Caco-2 (cell line): ENCODE results near the gene CDC42. TPM values are rescaled to one million over a fixed set of nuclear protein-coding genes. Genes with fewer than 3 reads are reported as not detected.

Experiments
- BruUV-seq: library from RNA; stranded (reverse); fragments of 400-500 nt; replicated peaks from 2 replicates; lab custom pipeline; 2021; lab: Mats Ljungman, UMichigan
- CTCF ChIA-PET: fragments of 300-600 bp; sonication (Branson Sonifier 250); formaldehyde crosslinking; loops from one replicate; lab custom pipeline; 2022; ENCODE audit warnings: antibody characterized with exemption; lab: Charles Lee
- POLR2A ChIA-PET: fragments of 300-600 bp; sonication (Branson Sonifier 250); formaldehyde crosslinking; loops from one replicate; lab custom pipeline; 2022; ENCODE audit warnings: antibody characterized with exemption; lab: Charles Lee
- DNase-seq, 2 experiments: peaks; one replicate each; pipeline versions ENCODE4 v3.0.0 to v3.0.0-alpha.2; 2020 to 2022
- H3K27me3 ChIP-seq: replicated peaks from 2 replicates; pipeline ENCODE4 v1.6.0; 2011; ENCODE audit warnings: low read length; ENCODE audit not compliant: control insufficient read depth, insufficient read depth
- H3K36me3 ChIP-seq: 2 replicates; pipeline ENCODE4 v1.5.1; 2011; ENCODE audit warnings: low read length; ENCODE audit not compliant: control insufficient read depth, insufficient read depth
- H3K4me1 ChIP-seq: fragments of 250-450 bp; sonication (Bioruptor Pico); 2 replicates; pipeline ENCODE4 v1.5.1; 2020; ENCODE audit warnings: mild to moderate bottlenecking
- H3K4me3 ChIP-seq: 2 replicates; pipeline ENCODE4 v1.5.1; 2011; ENCODE audit warnings: low read depth, mild to moderate bottlenecking, control low read depth, low read length
- H3K9me3 ChIP-seq: fragments of 250-450 bp; sonication (Bioruptor Pico); 2 replicates; pipeline ENCODE4 v1.5.1; 2020; ENCODE audit warnings: mild to moderate bottlenecking, moderate library complexity
- H3K27ac Mint-ChIP-seq: one replicate; pipeline ENCODE4 v1.8.0; 2022; ENCODE audit warnings: mixed read lengths; ENCODE audit not compliant: unreplicated experiment
- H3K27me3 Mint-ChIP-seq: one replicate; pipeline ENCODE4 v1.8.0; 2022; ENCODE audit warnings: mixed read lengths; ENCODE audit not compliant: insufficient read depth, unreplicated experiment
- H3K36me3 Mint-ChIP-seq: one replicate; pipeline ENCODE4 v1.8.0; 2022; ENCODE audit warnings: mild to moderate bottlenecking, mixed read lengths; ENCODE audit not compliant: insufficient read depth, unreplicated experiment
- H3K4me1 Mint-ChIP-seq: one replicate; pipeline ENCODE4 v1.8.0; 2022; ENCODE audit warnings: low read depth, mixed read lengths; ENCODE audit not compliant: unreplicated experiment
- H3K4me3 Mint-ChIP-seq: one replicate; pipeline ENCODE4 v1.8.0; 2022; ENCODE audit warnings: mild to moderate bottlenecking, moderate library complexity, mixed read lengths; ENCODE audit not compliant: unreplicated experiment
- H3K9me3 Mint-ChIP-seq: one replicate; pipeline ENCODE4 v1.8.0; 2022; ENCODE audit warnings: mixed read lengths; ENCODE audit not compliant: unreplicated experiment
- intact Hi-C: fragments of 100-400 bp; cut with micrococcal nuclease; formaldehyde crosslinking; loops from one replicate; pipeline ENCODE4 v1.10.0; 2022; ENCODE audit not compliant: unreplicated experiment
- total RNA-seq: library from RNA; stranded (reverse); gene quantifications from 2 replicates; pipeline ENCODE4 v1.2.3, GENCODE V29; 2022
- TF ChIP-seq, protein P1 (sequence below), 2 experiments: fragments of 200-600 bp in 1 of 2; IDR thresholded peaks; 1 replicate in 1 of 2; 2 replicates in 1 of 2; pipeline versions ENCODE4 v1.5.1 to v1.8.0; 2011 to 2022; ENCODE audit warnings: antibody characterized with exemption in 1 of 2, control low read depth in 1 of 2, inconsistent platforms in 1 of 2, low read depth in 1 of 2, low read length in 1 of 2, mild to moderate bottlenecking in 1 of 2, moderate library complexity in 1 of 2; ENCODE audit not compliant: insufficient read depth in 1 of 2, severe bottlenecking in 1 of 2, unreplicated experiment in 1 of 2

The CDC42 gene
- total RNA-seq, 1 experiment from 2014 or later: 240 TPM

- CTCF ChIA-PET: no interaction called here
Measured at GRCh38 chr1:22118291-22118992, 65.9 kb downstream of the CDC42 start.

GRCh38 chr1:22119626-22120468, 67.3 kb downstream of the CDC42 start:
- ChIA-PET CTCF (no interaction called here), POLR2A (no interaction called here)
- Histone ChIP-seq H3K27me3 (no peaks in the 10 kb centered on the region), H3K36me3 (no peaks in the 10 kb centered on the region; the same call in none of the 2 replicates), H3K9me3 (no peaks in the 10 kb centered on the region), H3K4me3 (no peak overlapping the region), H3K4me1 (peaks cover 5% of the 10 kb centered on the region; the same call in 1 of the 2 replicates)
- DNase-seq: peak in 1 of 2 experiments; percentile 15
- peaks cover 58% of the 10 kb centered on the region for H3K36me3 Mint-ChIP-seq
- no TSS peak for BruUV-seq
- H3K4me3 Mint-ChIP-seq: no peak overlapping the region
- intact Hi-C loops: no loop called here
- H3K9me3 Mint-ChIP-seq: no peaks in the 10 kb centered on the region
- TF ChIP-seq, protein P1, sequence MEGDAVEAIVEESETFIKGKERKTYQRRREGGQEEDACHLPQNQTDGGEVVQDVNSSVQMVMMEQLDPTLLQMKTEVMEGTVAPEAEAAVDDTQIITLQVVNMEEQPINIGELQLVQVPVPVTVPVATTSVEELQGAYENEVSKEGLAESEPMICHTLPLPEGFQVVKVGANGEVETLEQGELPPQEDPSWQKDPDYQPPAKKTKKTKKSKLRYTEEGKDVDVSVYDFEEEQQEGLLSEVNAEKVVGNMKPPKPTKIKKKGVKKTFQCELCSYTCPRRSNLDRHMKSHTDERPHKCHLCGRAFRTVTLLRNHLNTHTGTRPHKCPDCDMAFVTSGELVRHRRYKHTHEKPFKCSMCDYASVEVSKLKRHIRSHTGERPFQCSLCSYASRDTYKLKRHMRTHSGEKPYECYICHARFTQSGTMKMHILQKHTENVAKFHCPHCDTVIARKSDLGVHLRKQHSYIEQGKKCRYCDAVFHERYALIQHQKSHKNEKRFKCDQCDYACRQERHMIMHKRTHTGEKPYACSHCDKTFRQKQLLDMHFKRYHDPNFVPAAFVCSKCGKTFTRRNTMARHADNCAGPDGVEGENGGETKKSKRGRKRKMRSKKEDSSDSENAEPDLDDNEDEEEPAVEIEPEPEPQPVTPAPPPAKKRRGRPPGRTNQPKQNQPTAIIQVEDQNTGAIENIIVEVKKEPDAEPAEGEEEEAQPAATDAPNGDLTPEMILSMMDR (IDR thresholded peaks at IDR 0.05; ENCODE audit: insufficient read depth in 1 of 2, low read depth in 1 of 2, low read length in 1 of 2, severe bottlenecking in 1 of 2, unreplicated experiment in 1 of 2): no peak
- H3K27me3 Mint-ChIP-seq: no peaks in the 10 kb centered on the region
- H3K27ac Mint-ChIP-seq: no peak overlapping the region
- no peaks in the 10 kb centered on the region for H3K4me1 Mint-ChIP-seq

More at GRCh38 chr1:22118291-22118992, 65.9 kb downstream of the CDC42 start:
- TF ChIP-seq, protein P1 (IDR thresholded peaks at IDR 0.05; ENCODE audit: insufficient read depth in 1 of 2, low read depth in 1 of 2, low read length in 1 of 2, severe bottlenecking in 1 of 2, unreplicated experiment in 1 of 2): no peak
- Mint-ChIP-seq H3K27me3 (no peaks in the 10 kb centered on the region), H3K27ac (peak overlapping the region; percentile 36), H3K4me1 (no peaks in the 10 kb centered on the region), H3K9me3 (no peaks in the 10 kb centered on the region), H3K36me3 (peaks cover 51% of the 10 kb centered on the region), H3K4me3 (no peak overlapping the region)
- Histone ChIP-seq H3K27me3 (no peaks in the 10 kb centered on the region), H3K4me3 (no peak overlapping the region), H3K36me3 (no peaks in the 10 kb centered on the region; the same call in none of the 2 replicates), H3K4me1 (peaks cover 5% of the 10 kb centered on the region; the same call in 1 of the 2 replicates), H3K9me3 (no peaks in the 10 kb centered on the region)
- POLR2A ChIA-PET: no interaction called here
- peak in 1 of 2 experiments; percentile 24 for DNase-seq
- intact Hi-C loops: no loop called here
- no TSS peak for BruUV-seq

DNA sequence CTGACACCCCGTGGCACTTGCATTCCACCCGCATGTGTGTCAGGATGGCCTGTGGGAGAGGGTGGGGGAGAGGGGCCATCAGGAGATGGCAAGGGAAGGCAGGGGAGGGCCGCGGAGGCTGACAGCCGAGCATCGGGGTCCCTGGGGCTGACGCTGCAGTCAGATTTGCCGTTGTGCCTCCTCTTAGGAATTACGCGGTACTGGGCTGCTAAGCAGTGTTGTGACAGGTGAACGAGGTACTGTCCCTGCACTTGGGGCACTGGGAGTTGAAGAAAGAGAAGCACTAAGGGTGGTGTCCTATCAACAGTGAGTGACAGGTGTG, 67.9 kb downstream of the CDC42 start:
- peak in 1 of 2 experiments; percentile 22 for DNase-seq
- TF ChIP-seq, protein P1 (IDR thresholded peaks at IDR 0.05; ENCODE audit: insufficient read depth in 1 of 2, low read depth in 1 of 2, low read length in 1 of 2, severe bottlenecking in 1 of 2, unreplicated experiment in 1 of 2): no peak
- H3K9me3 ChIP-seq: no peaks in the 10 kb centered on the region
- peaks cover 55% of the 10 kb centered on the region for H3K36me3 Mint-ChIP-seq
- CTCF ChIA-PET: no interaction called here
- no peak overlapping the region for H3K4me3 Mint-ChIP-seq
- intact Hi-C loops: no loop called here
- H3K4me1 Mint-ChIP-seq: no peaks in the 10 kb centered on the region
- no peaks in the 10 kb centered on the region for H3K9me3 Mint-ChIP-seq
- no peaks in the 10 kb centered on the region for H3K27me3 ChIP-seq
- H3K36me3 ChIP-seq: no peaks in the 10 kb centered on the region; the same call in none of the 2 replicates
- H3K4me3 ChIP-seq: no peak overlapping the region
- no peaks in the 10 kb centered on the region for H3K27me3 Mint-ChIP-seq
- POLR2A ChIA-PET: no interaction called here
- no peak overlapping the region for H3K27ac Mint-ChIP-seq
- peaks cover 5% of the 10 kb centered on the region; the same call in 1 of the 2 replicates for H3K4me1 ChIP-seq
- BruUV-seq: no TSS peak
